Stimulated activated naive CD4-positive, alpha-beta T cell (primary cell): Measurements from ENCODE around the gene ZNF391.
"Not testable (repeated sequence)": the region's sequence is repeated elsewhere in the genome, so short reads cannot be mapped to it uniquely, and the experiment has no call there.

Experiments used
- DNase-seq, 6 experiments: peaks; one replicate each; lab custom pipeline; 2025; lab: John Stamatoyannopoulos, UW

Gene ZNF391

GRCh38 chr6:27388293-27389197 is at the start of gene ZNF391:
Gene ZNF391 (plus strand): TSS chr6:27388759. CDS start chr6:27400371, 11,612 bp downstream.
- peak; percentile 23 to 77 (median 52) for DNase-seq

DNA sequence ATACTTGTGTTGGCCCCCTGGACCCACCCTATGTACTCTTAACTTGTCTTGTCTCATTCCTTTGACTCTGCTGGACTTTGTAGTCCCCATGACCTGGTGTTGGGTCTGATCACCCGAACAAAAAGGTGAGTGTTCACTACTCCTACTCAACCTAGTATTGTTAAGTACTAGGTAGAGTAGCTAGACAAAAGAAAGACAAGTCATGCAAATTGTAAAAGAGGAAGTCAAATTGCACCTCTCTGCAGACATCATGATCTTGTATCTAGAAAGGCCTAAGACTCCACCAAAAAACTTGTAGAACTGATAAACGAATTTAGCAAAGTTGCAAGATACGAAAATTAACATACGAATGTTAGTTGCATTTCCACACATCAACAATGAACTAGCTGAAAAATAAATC is 35.7 kb upstream of the ZNF391 start:
- DNase-seq, result no peak

GRCh38 chr6:27358786-27359185 is 29.8 kb upstream of the ZNF391 start:
- DNase-seq, result no peak

DNA sequence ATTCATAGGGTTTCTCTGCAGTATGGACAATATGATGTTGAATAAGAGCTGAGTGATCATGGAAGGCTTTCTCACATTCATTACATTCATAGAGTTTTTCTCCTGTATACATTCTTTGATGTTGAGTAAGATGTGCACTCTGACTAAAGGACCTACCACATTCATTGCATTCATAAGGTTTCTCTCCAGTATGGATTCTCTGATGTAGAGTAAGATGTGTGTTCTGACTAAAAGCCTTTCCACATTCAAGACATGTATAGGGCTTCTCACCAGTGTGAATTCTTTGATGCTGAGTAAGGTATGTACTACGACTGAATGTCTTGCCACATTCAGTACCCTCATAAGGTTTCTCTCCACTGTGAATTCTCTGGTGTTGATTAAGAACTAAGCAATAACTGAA is 29.3 kb upstream of the ZNF391 start:
- no peak for DNase-seq

DNA sequence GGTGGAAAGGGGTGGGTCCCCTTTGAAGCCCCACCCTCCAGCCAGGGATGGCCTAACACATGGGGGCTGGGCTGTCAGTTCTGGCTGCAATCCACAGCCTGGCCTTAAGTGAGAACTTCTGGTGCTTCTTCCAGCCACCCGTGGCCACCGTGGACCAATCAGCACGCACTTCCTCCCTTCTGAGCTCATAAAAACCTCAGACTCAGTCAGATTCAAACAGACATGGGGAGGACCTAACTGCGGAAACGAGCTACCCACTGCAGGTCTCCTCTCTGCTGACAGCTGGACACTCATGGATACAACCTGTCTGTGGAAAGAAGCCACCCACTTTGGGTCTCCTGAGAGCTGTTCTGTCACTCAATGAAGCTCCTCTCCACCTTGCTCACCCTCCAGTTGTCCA is 20.4 kb upstream of the ZNF391 start:
- DNase-seq, result no peak

DNA sequence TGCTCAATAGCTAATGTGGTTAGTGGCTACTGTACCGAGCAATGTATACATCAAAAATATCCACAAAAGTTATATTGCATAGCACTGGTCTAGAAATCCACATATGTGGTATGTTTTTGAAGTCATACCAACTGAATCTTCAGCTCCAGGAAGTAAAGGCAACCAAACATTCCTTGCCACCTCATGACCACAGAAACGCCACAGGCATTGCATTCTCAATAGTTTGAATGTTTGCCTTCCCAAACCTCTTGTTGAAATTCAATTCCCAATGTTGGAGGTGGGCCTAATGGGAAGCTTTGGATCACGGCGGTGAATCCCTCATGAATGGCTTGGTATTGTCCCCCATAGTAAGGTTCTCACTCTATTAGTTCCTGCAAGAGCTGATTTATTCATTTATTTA is 18.2 kb upstream of the ZNF391 start:
- no peak for DNase-seq

DNA sequence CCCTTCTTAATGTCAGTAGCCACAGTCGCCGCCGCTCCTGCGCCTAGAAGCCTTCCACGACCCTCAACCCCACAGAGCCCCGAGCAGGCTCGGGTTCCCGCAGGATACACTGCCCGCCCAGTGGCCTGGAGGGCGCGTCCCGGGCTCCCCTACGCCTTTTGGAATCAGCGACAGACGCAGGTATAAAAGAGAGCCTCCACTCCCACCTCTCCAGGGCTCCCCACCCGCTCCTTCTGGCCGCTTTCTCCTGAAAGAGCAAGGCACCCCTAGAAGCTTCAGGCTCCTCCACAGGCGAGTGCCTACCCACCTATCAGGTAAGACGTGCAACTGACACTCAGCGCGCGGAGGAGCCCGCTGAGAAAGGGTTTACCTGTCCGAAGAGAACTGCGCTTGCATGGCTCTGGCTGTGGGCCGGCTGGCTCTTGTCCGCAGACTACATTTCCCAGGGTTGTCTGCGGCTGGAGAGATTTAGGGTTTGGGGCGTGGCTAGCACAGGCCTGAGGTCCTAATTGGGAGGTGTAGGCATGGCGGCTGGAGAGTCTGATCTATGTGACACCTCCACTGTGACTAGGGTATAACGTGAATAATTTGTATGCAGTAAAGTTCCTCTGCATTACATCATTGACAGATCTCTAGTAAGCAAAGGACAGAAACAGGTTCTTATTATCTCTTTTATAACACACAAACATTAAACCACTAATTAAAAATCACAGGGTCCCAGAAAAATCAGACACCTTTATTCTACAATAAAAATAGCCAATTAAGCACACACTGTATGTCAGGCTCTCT is 13.5 kb upstream of the ZNF391 start:
- peak; percentile 31 to 66 (median 54) for DNase-seq

GRCh38 chr6:27375613-27376079 is 12.9 kb upstream of the ZNF391 start:
- DNase-seq, result peak in 1 of 6 experiments; percentile 30

DNA sequence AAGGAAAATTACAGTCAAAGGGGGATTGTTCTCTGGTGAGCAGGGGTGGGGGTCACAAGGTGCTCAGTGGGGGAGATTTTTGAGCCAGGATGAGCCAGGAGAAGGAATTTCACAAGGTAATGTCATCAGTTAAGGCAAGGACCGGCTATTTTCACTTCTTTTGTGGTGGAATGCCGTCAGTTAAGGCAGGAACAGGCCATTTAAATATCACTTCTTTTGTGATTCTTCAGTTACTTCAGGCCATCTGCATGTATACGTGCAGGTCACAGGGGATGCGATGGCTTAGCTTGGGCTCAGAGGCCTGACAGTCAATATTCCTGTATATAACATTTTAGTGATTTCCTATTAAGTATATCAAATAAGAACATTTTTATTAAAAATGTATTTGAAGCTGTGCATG is 10.2 kb upstream of the ZNF391 start:
- not testable (repeated sequence) for DNase-seq

DNA sequence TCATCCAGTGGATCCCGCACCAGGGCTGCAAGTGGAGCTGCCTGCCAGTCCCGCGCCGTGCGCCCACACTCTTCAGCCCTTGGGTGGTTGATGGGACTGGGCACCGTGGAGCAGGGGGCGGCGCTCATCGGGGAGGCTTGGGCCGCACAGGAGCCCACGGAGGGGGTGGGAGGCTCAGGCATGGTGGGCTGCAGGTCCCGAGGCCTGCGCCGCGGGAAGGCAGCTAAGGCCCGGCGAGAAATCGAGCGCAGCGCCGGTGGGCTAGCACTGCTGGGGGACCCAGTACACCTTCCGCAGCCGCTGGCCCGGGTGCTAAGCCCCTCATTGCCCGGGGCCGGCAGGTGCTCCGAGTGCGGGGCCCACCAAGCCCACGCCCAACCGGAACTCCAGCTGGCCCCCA is 7.6 kb upstream of the ZNF391 start:
- not testable (repeated sequence) for DNase-seq

GRCh38 chr6:27383011-27383410 is 5.5 kb upstream of the ZNF391 start:
- no peak for DNase-seq

DNA sequence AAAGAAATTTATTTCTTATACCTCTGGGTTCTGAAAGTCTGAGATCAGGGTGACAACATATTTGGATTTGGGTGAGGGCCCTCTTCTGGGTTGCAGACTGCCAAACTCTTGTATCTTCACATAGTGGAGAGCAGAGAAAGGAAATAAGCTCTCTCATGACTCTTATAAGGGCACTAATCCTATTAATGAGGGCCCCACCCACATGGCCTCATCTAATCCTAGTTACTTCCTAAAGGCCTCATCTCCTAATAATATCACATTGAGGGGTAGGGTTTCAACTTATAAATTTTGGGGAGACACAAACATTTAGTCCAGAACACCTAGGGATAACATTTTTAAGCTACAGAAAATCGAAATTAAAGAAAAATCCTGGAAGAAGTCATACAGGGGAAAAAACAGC is 5.1 kb upstream of the ZNF391 start:
- no peak for DNase-seq

DNA sequence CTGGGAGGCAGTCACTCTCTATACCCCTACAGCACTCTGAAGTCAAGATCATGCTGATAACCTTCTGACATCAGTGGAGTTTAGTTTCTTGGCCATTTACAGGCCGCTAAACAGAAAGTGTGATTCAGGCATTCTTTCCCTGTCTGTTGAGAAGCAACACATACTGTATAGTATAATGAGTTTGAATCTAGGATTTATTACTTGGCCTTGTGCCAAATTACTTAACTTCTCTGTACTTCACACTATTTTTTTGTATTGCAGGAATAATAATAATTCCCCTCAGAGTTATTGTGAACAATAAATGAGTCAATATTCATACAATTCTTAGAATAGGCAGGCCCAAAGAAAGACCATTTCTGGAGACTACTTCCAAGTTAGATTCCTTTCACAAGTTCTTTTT is 4.1 kb downstream of the ZNF391 start:
- no peak for DNase-seq

- DNase-seq, result no peak
Measured at GRCh38 chr6:27394073-27394472, 5.5 kb downstream of the ZNF391 start.

GRCh38 chr6:27400877-27401642 is 12.5 kb downstream of the ZNF391 start:
- no peak for DNase-seq

DNA sequence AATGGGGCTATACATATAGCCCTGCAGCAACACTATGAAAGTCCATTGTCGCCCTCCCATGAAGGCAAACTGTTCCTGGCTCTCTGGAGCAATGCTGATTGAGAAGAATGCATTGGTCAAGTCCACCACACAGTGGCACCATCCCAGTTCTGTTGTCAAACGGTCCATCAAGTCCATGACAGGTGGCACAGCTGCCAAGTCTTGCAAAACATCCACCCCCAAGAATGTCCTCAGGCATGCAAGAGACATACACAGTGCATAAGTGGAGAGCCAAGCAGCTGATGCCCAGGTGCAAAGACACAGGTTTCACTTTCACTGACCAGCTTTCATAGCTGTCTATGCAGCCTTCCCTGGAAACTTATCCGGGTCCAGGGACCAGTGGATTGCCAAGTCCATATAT is 17.5 kb downstream of the ZNF391 start:
- no peak for DNase-seq

- DNase-seq, result no peak
Measured at GRCh38 chr6:27407153-27407814, 18.7 kb downstream of the ZNF391 start.

DNA sequence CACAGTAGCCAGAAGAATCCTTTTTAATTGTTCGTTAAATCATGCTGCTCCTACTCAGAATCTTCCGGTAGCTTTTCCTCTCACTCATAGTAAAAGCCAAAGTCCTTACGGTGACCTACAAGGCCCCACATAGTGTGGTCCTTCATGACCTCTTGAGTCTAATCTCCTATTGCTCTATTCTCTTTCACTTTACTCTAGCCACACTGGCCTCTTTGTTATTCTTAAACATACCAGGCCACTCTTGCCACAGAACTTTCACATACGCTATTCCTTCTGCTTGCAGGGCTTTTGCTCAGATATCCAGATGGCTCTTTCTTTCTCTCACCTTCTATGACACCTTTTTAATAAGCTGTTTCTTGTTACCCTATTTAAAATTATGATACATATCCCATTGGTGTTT is 25.7 kb downstream of the ZNF391 start:
- DNase-seq, result no peak

DNA sequence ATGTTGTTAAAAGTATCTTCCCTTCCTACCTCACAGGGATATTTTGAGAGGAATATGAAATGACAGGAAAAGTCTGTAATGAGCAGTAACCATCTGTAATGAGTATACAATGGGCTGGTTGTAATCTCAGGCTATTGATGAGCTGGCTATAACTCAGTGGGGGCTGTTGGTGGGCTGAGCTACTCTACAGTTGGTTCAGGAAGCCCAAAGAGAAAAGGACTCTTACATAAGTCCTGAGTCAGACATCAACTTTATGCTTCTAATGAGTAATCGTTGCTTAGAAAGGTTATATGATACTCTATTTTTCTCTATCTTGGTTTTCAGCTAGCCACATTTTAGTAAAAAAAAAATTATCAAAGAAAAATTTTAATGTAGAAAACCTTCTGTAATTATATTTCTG is 26.4 kb downstream of the ZNF391 start:
- no peak for DNase-seq

DNA sequence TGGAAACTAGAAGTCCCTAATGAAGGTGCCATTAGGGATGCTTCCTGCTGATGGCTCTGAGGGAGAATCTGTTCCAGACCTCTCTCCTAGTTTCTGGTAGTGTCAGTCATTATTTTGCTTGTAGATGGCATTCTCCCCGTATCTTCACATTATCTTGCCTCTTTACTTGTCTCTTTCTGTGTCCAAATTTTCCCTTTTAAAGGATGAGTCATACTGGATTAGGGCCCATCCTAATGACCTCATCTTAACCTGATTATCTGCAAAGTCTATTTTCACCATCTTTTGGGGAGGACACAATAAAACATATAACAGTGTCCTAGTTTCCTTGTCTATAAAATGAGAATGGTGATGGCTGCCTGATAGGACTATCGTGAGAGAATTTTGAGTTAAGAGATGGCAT is 27.3 kb downstream of the ZNF391 start:
- no peak for DNase-seq

DNA sequence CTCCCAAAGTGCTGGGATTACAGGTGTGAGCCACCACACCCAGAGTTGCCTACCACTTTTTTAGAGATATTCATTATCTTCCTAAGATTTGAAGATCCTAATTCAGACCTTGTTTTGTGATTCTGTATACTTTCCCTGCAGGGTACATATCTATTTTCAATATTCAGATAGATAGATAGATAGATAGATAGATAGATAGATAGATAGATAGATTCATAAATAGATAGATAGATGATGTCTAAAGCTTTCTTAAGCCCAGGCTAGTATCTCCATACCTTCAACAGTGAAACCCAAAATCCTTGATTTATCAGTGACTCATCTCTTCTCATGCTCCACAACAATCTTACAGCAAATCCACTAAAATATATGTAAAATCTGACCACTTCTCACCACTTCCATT is 30.8 kb downstream of the ZNF391 start:
- DNase-seq, result no peak
